Breast epithelium (tissue), 4 donors: ENCODE data around the gene ARRDC5. TPM values are rescaled to one million over a fixed set of nuclear protein-coding genes. Genes with fewer than 3 reads are reported as not detected.
A peak's percentile ranks its signal among the peaks of the same experiment; 100 is the strongest.

Source experiments
- DNase-seq, 2 donors: peaks; one replicate each; pipeline ENCODE4 v3.0.0-alpha.2; 2019; ENCODE audit warnings: low spot score in 2 of 2
- H3K27ac ChIP-seq, 2 donors: fragments of 200-600 bp; sonication (generic) in 1 of 2; one replicate each; pipeline ENCODE4 v1.5.1; 2016 to 2019; ENCODE audit warnings: mild to moderate bottlenecking in 1 of 2
- H3K27me3 ChIP-seq, 2 donors: fragments of 200-600 bp; sonication (generic) in 1 of 2; one replicate each; pipeline versions ENCODE4 v1.5.1 to v1.6.0; 2017 to 2019; ENCODE audit warnings: control low read depth in 1 of 2, mild to moderate bottlenecking in 1 of 2
- H3K36me3 ChIP-seq: fragments of 200-600 bp; one replicate; pipeline ENCODE4 v1.5.1; 2019
- H3K4me1 ChIP-seq, 2 donors: fragments of 200-600 bp; sonication (generic); one replicate each; pipeline ENCODE4 v1.5.1; 2016 to 2019; ENCODE audit warnings: control low read depth in 1 of 2
- H3K4me3 ChIP-seq, 3 donors: fragments of 200-600 bp; sonication (generic); 1 replicate in 2 of 3; 2 replicates in 1 of 3; pipeline ENCODE4 v1.5.1; 2016 to 2019; ENCODE audit warnings: mild to moderate bottlenecking in 3 of 3, moderate library complexity in 2 of 3
- H3K9me3 ChIP-seq, 2 donors: fragments of 200-600 bp; sonication (generic) in 1 of 2; one replicate each; pipeline ENCODE4 v1.5.1; 2016 to 2019; ENCODE audit warnings: control low read depth in 1 of 2
- CTCF ChIP-seq, 3 donors: fragments of 450-650 bp; IDR thresholded peaks; one replicate each; pipeline ENCODE4 v1.5.1; 2016 to 2017; ENCODE audit warnings: antibody characterized with exemption in 3 of 3, mild to moderate bottlenecking in 3 of 3, moderate library complexity in 3 of 3
- POLR2A ChIP-seq: fragments of 450-650 bp; IDR thresholded peaks from one replicate; pipeline ENCODE4 v1.6.1; 2016; ENCODE audit warnings: antibody characterized with exemption, mild to moderate bottlenecking, moderate library complexity
- POLR2AphosphoS5 ChIP-seq, 3 donors: sonication (generic); formaldehyde crosslinking; IDR thresholded peaks; one replicate each; pipeline ENCODE4 v1.6.1; 2017; ENCODE audit warnings: antibody characterized with exemption in 3 of 3
- intact Hi-C: fragments of 100-400 bp; cut with DNase I; formaldehyde crosslinking; loops from one replicate; pipeline ENCODE4 v1.15.1; 2023; ENCODE audit warnings: low total_unique reads
- total RNA-seq, 3 donors: library from RNA; depleted of rRNA; stranded (reverse); fragments of >200 nt; gene quantifications; one replicate each; pipeline ENCODE4 v1.1.0, GENCODE V29; 2016

ARRDC5 gene
- total RNA-seq, 3 donors from 2014 or later, result 0.64 TPM; not detected in 2

- Histone ChIP-seq H3K27me3 (no peaks in the 10 kb centered on the region), H3K4me3 (no peak overlapping the region), H3K4me1 (no peaks in the 10 kb centered on the region), H3K36me3 (no peaks in the 10 kb centered on the region), H3K27ac (no peak overlapping the region), H3K9me3 (no peaks in the 10 kb centered on the region)
- DNase-seq, result no peak
- TF ChIP-seq CTCF (IDR thresholded peaks at IDR 0.05) (no peak), POLR2AphosphoS5 (IDR thresholded peaks at IDR 0.05) (no peak), POLR2A (no peak)
- intact Hi-C loops, result no loop called here
Measured at GRCh38 chr19:4873930-4874329, 28.8 kb downstream of the ARRDC5 start.

GRCh38 chr19:4871711-4872110 is 31.0 kb downstream of the ARRDC5 start:
- Histone ChIP-seq H3K27me3 (no peaks in the 10 kb centered on the region), H3K4me1 (no peaks in the 10 kb centered on the region), H3K36me3 (no peaks in the 10 kb centered on the region), H3K9me3 (no peaks in the 10 kb centered on the region), H3K4me3 (no peak overlapping the region), H3K27ac (no peak overlapping the region)
- intact Hi-C loops, result no loop called here
- no peak for TF ChIP-seq POLR2AphosphoS5 (IDR thresholded peaks at IDR 0.05)
- TF ChIP-seq CTCF (IDR thresholded peaks at IDR 0.05), result no peak
- no peak for TF ChIP-seq POLR2A
- no peak for DNase-seq

DNA sequence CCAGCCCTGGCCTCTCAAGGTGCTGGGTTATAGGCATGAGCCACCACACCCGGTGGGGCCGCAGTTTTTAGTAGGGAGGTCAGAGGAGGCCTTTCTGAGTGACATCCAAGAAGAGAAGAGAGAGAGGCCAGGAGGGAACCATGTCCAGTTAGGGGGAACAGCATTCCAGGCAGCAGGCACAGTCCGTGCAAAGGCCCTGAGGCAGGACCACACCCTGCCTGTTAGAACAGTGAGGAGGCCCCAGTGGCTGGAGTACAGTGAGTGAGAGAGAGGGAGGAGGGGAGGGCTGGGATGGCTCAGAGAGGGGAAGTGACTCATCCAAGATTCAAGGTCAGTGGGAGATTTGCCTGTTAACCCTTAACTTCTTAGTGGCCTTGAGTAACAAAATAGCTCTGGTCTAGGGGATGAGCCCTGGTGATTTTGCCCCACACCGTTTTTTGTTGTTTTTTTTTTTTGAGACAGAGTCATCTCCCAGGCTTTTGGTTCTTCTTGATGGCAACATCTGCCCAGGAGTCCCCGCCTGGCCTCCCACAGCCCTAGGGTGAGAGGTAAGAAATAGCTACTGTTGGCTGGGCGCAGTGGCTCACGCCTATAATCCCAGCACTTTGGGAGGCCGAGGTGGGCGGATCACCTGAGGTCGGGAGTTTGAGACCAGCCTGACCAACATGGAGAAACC is 32.5 kb downstream of the ARRDC5 start:
- Histone ChIP-seq H3K4me3 (no peak overlapping the region), H3K27ac (no peak overlapping the region), H3K9me3 (no peaks in the 10 kb centered on the region), H3K4me1 (no peaks in the 10 kb centered on the region), H3K27me3 (no peaks in the 10 kb centered on the region), H3K36me3 (no peaks in the 10 kb centered on the region)
- TF ChIP-seq POLR2A (no peak), POLR2AphosphoS5 (IDR thresholded peaks at IDR 0.05) (no peak), CTCF (IDR thresholded peaks at IDR 0.05) (no peak)
- DNase-seq, result no peak
- intact Hi-C loops, result no loop called here

- Histone ChIP-seq H3K4me1 (no peaks in the 10 kb centered on the region), H3K4me3 (peak overlapping the region in 2 of 3 donors; percentile 87 to 95), H3K36me3 (no peaks in the 10 kb centered on the region), H3K9me3 (no peaks in the 10 kb centered on the region), H3K27me3 (no peaks in the 10 kb centered on the region), H3K27ac (peak overlapping the region; percentile 90 to 97)
- no peak for TF ChIP-seq POLR2A
- no peak for TF ChIP-seq POLR2AphosphoS5 (IDR thresholded peaks at IDR 0.05)
- TF ChIP-seq CTCF (IDR thresholded peaks at IDR 0.05), result no peak
- DNase-seq, result no peak
- intact Hi-C loops, result loop anchor here (10.0 kb wide), 1 partner anchor 54 kb away; no protein-coding TSS in a partner anchor
Measured at GRCh38 chr19:4868286-4868834, 34.3 kb downstream of the ARRDC5 start.

GRCh38 chr19:4867534-4868285 is 35.0 kb downstream of the ARRDC5 start, which contains the start of gene PLIN3:
TSS of gene PLIN3 (minus strand) at chr19:4867667. CDS start at chr19:4861394, 6,273 bp downstream.
- TF ChIP-seq POLR2AphosphoS5 (IDR thresholded peaks at IDR 0.05) (peak in 2 of 3 donors; percentile 45 to 59), CTCF (IDR thresholded peaks at IDR 0.05) (no peak), POLR2A (no peak)
- H3K9me3 ChIP-seq, result no peaks in the 10 kb centered on the region
- H3K27me3 ChIP-seq, result no peaks in the 10 kb centered on the region
- no peaks in the 10 kb centered on the region for H3K4me1 ChIP-seq
- no peaks in the 10 kb centered on the region for H3K36me3 ChIP-seq
- intact Hi-C loops, result loop anchor here (10.0 kb wide), 1 partner anchor 53 kb away; no protein-coding TSS in a partner anchor
- peak; percentile 97 to 99 for DNase-seq
- H3K4me3 ChIP-seq, result peak within 1 kb of the TSS; percentile 87 to 95 (median 93)
- H3K27ac ChIP-seq, result peak within 1 kb of the TSS; percentile 90 to 97
